RWPE2 (cell line): Measurements from ENCODE around the gene TSPYL1.
A peak's percentile ranks its signal among the peaks of the same experiment; 100 is the strongest.

Source experiments
- ATAC-seq: fragments of 200-7000 bp; cut with Tn5 transposase; 3 replicates; pipeline ENCODE4 v1.9.1; 2021; ENCODE audit warnings: low read depth
- DNase-seq: peaks from one replicate; pipeline ENCODE4 v3.0.0-alpha.2; 2020; ENCODE audit warnings: low spot score
- H3K27ac ChIP-seq: fragments of 450-650 bp; 2 replicates; pipeline ENCODE4 v1.5.1; 2017; ENCODE audit warnings: mild to moderate bottlenecking; ENCODE audit not compliant: poor library complexity, severe bottlenecking
- H3K27me3 ChIP-seq: fragments of 250-450 bp; sonication (Bioruptor Pico); 2 replicates; pipeline ENCODE4 v1.5.1; 2021; ENCODE audit warnings: mild to moderate bottlenecking, moderate library complexity; ENCODE audit not compliant: insufficient read depth, poor library complexity, severe bottlenecking
- H3K36me3 ChIP-seq: fragments of 250-450 bp; sonication (Bioruptor Pico); 2 replicates; pipeline ENCODE4 v1.5.1; 2020; ENCODE audit warnings: low read depth, mild to moderate bottlenecking, moderate library complexity
- H3K4me1 ChIP-seq: fragments of 250-450 bp; sonication (Bioruptor Pico); 2 replicates; pipeline ENCODE4 v1.5.1; 2021; ENCODE audit warnings: mild to moderate bottlenecking, moderate library complexity; ENCODE audit not compliant: insufficient read depth, poor library complexity, severe bottlenecking
- H3K4me3 ChIP-seq: fragments of 250-450 bp; sonication (Bioruptor Pico); 2 replicates; pipeline ENCODE4 v1.5.1; 2021; ENCODE audit warnings: mild to moderate bottlenecking, moderate library complexity; ENCODE audit not compliant: severe bottlenecking
- H3K9me3 ChIP-seq: fragments of 250-450 bp; sonication (Bioruptor Pico); 2 replicates; pipeline ENCODE4 v1.5.1; 2021; ENCODE audit warnings: mild to moderate bottlenecking, moderate library complexity; ENCODE audit not compliant: severe bottlenecking
- TF ChIP-seq, protein P1 (sequence below): fragments of 450-650 bp; IDR thresholded peaks from one replicate; pipeline ENCODE4 v1.5.1; 2017; ENCODE audit warnings: mild to moderate bottlenecking, moderate library complexity; ENCODE audit not compliant: poor library complexity, severe bottlenecking

TSPYL1 gene

DNA sequence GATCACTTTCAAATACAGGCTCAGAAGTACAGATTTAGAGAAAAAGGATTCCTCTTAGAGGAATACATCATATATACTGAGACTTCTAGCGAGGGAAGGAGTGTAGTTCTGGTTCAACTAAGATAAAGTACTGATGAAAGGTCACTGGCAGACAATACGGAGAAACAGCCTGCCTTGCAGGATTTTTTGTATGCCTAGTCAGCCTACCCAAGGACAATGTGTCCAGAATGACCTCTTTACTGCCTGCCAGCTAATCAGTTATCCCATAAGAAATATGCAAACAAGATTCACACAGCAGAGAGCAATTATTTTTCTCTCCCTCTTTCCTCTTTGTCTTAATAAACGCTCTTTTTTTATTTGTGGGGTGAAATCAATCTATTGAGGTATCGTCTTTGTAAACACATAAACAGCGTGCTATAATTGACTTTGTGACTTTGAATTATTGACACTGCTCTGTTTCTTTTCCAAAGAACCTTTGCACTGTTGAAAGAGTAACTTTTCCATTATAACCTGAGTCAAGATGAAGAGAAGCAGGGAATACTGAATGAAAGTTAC lies 24.4 kb downstream of the TSPYL1 start:
- 0 out of 2 replicates have a peak, but pooled peaks cover 14% of the 10 kb centered on the region for H3K36me3 ChIP-seq
- H3K4me1 ChIP-seq = peaks cover 31% of the 10 kb centered on the region
- H3K9me3 ChIP-seq = no peaks in the 10 kb centered on the region
- no peak for ATAC-seq
- H3K4me3 ChIP-seq = no peak overlapping the region
- peak overlapping the region; percentile 80 for H3K27ac ChIP-seq
- TF ChIP-seq, protein P1, sequence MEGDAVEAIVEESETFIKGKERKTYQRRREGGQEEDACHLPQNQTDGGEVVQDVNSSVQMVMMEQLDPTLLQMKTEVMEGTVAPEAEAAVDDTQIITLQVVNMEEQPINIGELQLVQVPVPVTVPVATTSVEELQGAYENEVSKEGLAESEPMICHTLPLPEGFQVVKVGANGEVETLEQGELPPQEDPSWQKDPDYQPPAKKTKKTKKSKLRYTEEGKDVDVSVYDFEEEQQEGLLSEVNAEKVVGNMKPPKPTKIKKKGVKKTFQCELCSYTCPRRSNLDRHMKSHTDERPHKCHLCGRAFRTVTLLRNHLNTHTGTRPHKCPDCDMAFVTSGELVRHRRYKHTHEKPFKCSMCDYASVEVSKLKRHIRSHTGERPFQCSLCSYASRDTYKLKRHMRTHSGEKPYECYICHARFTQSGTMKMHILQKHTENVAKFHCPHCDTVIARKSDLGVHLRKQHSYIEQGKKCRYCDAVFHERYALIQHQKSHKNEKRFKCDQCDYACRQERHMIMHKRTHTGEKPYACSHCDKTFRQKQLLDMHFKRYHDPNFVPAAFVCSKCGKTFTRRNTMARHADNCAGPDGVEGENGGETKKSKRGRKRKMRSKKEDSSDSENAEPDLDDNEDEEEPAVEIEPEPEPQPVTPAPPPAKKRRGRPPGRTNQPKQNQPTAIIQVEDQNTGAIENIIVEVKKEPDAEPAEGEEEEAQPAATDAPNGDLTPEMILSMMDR = no peak
- H3K27me3 ChIP-seq = no peaks in the 10 kb centered on the region
- DNase-seq = no peak

DNA sequence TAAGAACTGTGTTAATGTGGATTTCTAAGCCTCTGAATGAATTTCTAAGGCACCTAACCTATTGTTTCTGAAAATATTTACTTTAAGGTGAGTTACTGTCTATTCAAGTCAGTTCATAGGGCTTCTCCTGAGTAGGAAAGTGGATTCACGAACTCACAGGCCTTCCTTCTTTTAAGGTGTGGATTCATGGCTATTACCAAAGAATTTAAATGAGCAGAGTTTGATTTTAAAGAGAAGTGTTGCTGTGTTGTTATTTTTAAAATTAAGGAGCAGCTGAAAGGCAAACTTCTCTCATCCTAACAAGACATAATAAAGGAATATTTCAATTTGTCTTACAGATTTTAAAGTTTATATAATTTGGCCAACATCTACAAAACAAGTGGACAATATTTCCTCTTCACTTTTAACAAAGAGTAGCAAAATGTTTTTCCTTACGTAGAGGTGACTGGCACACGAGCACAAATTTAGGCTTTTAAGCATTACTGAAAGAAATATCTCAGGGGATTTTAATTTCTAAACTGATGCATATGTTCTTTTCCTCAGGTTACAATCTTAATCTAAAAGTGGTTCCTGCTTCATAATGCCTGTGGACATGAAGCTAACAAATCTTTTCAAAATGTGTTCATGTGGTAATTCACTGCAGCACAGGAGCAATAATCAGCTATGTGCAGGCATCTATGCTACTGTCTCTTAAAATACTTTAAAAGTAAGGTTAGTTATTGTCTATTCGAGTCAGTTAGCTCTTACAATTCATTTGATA lies 25.3 kb downstream of the TSPYL1 start:
- peak overlapping the region; percentile 55 for H3K4me3 ChIP-seq
- peaks cover 36% of the 10 kb centered on the region for H3K4me1 ChIP-seq
- ATAC-seq = peak; percentile 6; the same call in 1 of the 3 replicates

DNA sequence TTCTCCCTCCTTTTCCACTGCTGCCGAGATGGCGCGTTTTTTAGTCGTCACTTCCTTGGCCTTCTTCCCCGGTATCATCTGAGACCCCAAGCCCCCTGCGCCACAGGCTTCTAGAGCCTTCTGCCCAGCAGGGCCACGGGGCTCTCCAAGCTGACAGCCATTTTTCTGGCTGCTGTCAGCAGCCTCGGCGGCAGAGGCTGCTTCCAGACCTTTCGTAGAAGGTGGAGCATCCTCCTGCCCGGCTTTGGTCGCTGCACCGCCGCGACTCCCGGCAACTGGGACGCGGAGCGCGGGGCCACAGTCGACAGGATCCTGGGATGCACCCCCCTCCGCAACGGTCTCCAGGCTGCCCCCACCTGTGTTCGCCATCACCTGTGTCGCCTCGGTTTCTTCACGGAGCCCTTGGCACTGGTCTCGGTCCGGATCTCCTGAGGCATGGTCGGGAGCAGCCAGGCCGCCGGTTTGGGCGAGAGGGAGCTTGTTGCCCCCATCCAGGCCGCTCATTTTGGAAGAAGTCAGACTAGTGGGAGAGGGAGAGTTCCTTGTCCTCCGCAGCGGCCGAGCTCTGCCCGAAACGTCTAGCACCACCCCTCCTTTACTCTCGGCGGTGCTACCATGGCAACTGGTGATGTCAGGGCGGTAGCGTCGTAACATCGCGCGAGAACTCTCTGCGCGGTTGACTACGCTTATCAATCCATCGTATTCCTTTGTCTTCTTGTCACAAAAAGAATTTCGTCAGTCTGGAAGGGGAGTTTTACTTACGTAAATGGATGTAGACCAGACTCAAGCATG lies 26.0 kb downstream of the TSPYL1 start, which contains the start of gene TSPYL4:
TSS of gene TSPYL4 (minus strand) at position 571 of the 792 bp plus-strand sequence. CDS start at position 504, 67 bp downstream.
- peak; percentile 91 for DNase-seq
- peaks cover 36% of the 10 kb centered on the region for H3K4me1 ChIP-seq
- H3K27me3 ChIP-seq = no peaks in the 10 kb centered on the region
- TF ChIP-seq, protein P1 = no peak
- peak within 1 kb of the TSS; percentile 55 for H3K4me3 ChIP-seq
- H3K27ac ChIP-seq = peak within 1 kb of the TSS; percentile 80
- H3K36me3 ChIP-seq = peaks cover 14% of the 10 kb centered on the region; the same call in 1 of the 2 replicates
- ATAC-seq = peak; percentile 91
- no peaks in the 10 kb centered on the region for H3K9me3 ChIP-seq

More for the DNA sequence above, 25.3 kb downstream of the TSPYL1 start:
- peak overlapping the region; percentile 80 for H3K27ac ChIP-seq
- peaks cover 14% of the 10 kb centered on the region; the same call in 1 of the 2 replicates for H3K36me3 ChIP-seq
- H3K9me3 ChIP-seq = no peaks in the 10 kb centered on the region
- TF ChIP-seq, protein P1 = no peak
- no peak for DNase-seq
- H3K27me3 ChIP-seq = no peaks in the 10 kb centered on the region

DNA sequence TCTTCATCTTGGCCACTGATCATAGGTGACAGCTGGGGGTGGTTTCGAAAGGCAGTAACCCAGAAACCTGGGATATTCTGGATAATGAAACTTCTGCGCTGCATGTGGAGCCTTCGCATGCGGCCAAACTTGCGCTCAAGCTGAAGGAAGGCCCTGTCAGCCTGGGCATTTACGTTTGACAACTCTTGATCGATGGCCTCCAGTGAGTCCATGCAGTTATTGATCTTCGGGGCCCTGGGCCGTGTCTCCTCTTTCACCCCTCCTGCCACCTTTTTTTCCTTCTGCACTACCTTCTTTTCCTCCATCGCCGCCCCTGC lies 26.6 kb downstream of the TSPYL1 start:
- H3K36me3 ChIP-seq = peaks cover 14% of the 10 kb centered on the region; the same call in 1 of the 2 replicates
- DNase-seq (no peak), ATAC-seq (peak; percentile 1; the same call in 1 of the 3 replicates)
- peaks cover 36% of the 10 kb centered on the region for H3K4me1 ChIP-seq
- H3K27ac ChIP-seq = peak overlapping the region; percentile 80
- H3K4me3 ChIP-seq = peak overlapping the region; percentile 55
- H3K27me3 ChIP-seq = no peaks in the 10 kb centered on the region
- TF ChIP-seq, protein P1 = no peak
- no peaks in the 10 kb centered on the region for H3K9me3 ChIP-seq
